Brain pericyte (primary cell): ENCODE results near the gene RNF169.
"Not testable (repeated sequence)": the region's sequence is repeated elsewhere in the genome, so short reads cannot be mapped to it uniquely, and the experiment has no call there.

Experiments
- DNase-seq: peaks from one replicate; pipeline ENCODE4 v3.0.0-alpha.2; 2012; ENCODE audit warnings: low read depth, low spot score

Gene RNF169

DNA sequence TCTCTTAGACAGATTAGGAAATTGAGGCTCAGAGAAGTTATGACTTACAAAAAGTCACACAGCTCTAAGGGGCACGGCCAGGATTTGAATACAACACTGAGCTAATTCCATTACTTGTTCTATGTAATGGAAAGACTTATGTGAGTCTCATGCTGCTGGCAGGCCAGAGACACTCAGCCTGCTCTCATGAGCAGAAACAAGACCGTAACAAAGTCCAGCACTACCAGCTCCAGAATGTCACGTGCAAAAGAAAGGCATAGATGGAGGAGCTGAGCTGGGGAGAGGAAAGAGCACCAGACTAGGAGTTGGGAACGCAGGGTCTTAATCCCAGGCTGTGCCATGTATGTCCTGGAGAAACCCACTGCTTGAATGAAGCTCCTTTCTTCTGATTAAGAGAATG lies 19.3 kb upstream of the RNF169 start:
- no peak for DNase-seq

DNA sequence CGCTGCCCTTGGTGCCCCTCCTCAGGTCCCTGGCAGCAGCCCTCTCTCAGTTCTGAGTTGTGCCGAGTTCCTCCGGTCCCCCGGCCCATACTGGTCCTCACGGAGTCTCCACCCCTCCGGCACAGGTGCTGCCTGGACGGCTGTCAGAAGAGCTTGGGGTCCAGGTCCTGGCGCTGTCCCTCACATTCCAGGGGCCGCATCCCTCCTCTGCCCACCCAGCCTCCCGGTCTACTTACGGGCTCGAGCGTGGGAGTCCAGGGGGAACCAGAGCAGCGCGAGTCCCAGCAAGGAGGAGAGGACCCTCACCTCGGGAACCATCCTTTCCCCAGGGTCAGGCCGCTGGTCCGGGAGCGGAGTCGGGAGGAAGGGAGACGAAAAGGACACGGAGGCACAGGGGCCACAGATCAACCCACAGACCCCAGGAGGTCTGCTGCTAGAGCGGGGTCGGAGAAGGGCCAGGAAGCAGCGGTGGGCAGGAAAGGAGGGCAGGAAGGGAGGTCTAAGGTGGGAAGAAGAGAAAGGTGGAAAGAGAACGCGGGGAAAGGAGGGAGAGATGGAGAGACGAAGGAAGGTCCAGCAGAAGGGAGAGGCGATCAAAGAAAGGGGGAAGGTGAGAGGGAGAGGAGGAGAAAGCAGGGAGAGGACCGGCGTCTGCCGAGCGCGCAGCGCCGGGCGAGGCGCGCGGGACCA lies 17.9 kb upstream of the RNF169 start:
- DNase-seq = no peak

DNA sequence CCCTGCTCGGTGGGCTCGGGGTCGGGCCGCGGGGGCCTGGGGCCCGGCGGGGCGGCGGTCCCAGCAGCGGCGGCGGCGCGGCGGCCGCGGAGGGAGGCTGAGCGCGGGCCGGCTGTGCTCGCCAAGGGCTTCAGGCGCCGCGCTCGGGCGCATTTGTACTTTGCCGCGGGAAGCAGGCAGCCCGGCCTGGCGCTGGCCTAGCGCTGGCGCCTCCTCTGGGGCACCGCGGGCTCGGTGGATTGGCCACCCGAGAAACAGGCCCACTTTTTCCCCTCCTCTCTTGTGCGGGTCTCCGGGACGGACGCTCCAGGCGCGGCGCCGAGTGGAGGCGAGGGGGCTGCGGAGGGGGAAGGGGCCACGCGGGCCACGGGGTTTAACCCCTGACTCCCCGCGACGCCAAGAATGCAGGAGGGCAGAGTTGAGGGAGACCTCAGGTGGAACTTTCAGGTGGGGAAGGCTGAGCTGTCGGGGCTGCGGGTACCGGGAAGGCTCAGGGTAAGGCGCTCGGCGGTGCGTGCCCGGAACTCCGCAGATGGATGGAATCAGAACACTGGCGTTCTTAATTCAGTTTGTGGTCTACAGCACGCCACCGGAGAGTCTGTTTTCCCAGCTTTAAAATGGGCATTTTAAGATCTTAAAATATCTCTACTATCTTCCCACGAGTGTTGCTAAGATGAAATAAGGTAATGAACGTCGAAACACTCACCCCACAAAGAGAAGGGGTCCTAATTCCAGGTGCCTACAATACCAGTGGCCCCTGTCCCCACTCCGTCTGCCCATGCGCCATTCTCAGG lies 17.2 kb upstream of the RNF169 start, which contains the start of gene CHRDL2:
Gene CHRDL2, minus strand, starts transcription at position 126 of the 794 bp plus-strand sequence. CDS start 538 bp downstream, outside the sequence.
- DNase-seq = no peak

DNA sequence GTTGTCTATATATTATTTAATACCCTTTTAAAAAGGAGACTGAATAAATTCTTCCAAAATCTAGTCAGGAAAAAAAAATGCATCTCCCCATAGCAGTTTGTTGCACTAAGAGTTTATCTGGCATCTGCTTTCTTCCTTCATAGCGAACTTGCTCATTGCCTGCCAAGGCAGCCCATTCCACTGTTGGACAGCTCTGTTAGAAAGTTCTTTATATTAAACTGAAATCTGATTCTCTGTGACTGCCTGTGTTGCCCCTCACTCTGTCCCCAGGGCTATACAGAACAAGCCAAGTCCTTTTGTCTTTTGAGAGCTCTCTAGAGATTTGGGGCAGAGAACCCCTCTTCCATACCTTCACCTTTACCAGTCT lies 14.1 kb upstream of the RNF169 start:
- DNase-seq = no peak

DNA sequence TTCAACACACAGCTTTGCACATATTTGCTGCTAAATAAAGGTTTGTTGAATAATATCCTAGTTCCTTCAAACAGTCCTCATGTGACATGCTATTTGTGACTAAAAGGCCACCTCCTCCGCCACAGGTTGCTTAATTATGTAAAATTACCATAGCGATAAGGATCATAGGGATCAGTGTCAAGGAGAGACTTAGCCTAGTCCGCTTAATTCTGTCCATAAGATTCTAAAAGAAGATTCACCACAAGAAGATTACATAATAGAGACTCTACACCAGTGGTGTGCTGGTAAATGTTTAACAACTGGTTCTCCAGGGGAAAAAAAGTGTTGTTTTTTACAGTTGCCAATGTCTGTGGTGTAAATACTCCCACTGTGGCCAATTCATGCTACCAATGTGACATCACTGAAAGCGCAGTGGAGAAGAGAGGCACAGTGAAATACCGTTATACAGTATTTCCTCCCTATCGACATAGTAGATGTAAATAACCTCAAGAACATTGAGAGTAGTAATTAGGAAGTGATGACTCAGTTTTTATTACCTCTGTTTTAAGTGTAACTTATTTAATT lies 13.2 kb upstream of the RNF169 start:
- DNase-seq = no peak

DNA sequence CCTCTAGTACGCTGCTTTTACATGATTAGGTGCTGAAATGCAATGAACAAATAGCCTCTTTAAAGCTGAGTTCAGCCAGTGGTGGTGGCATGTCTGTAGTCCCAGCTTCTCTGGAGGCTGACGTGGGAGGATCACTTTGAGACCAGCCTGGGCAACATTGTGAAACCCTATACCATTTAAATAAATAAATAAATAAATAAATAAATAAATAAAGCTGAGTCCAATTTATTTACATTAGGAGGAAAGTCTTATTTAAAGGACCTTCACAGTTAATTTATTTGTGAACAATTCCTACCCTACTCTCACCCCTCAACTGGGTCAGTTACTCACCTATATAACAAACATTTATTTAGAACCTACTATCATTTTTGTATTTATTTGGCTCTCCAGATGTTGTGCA lies 12.6 kb upstream of the RNF169 start:
- DNase-seq = no peak

DNA sequence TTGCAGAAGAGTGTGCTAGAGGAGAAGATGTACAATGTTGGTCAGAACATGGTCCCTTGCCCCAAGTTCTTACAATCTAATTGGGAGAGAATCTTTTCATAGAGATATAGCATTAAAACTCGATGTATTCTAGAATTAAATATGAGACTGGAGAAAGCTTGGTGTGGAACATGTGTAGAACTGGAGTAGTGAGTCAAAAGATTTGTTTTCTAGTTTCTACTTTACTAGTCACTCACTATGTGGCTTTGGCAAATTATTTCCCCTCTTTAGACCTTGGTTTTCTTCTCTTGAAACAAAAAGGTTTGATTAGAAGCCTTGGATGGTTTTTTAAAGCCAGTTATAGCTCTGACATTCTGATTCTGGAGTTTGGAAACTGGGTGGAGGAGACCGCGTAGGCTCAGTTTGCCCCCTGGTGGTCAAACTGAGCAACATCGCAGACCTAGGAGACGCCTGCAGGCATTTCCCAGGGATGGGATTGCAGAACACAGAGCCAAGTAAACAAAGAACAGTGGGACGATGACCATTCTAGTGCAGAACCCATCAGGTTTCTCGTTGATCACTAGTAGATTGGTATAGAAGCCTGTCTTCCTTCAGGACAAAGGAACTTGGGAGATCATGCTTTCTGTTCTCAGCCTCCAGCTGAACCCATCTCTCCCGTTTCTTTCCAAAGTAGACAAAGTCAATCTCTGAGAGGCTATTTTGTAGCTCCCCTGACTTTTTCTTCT lies 8.9 kb upstream of the RNF169 start:
- DNase-seq = no peak

DNA sequence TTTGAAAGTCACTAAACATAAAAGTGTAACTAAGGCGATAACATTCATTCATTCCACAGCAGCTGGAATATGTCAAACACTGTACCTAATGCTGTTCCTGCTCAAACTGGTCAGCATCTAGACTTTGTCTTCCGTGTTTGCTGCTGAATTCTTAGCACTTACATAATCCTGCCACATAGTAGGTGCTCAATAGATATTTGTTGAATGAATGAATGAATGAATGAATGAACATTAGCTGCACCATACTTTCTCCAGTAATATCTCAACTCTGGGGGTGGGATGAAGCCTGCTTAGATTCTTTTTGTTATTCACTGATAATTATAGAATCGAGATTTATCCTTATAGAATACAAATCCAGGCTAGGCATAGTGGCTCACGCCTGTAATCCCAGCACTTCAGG lies 6.6 kb upstream of the RNF169 start:
- no peak for DNase-seq

DNA sequence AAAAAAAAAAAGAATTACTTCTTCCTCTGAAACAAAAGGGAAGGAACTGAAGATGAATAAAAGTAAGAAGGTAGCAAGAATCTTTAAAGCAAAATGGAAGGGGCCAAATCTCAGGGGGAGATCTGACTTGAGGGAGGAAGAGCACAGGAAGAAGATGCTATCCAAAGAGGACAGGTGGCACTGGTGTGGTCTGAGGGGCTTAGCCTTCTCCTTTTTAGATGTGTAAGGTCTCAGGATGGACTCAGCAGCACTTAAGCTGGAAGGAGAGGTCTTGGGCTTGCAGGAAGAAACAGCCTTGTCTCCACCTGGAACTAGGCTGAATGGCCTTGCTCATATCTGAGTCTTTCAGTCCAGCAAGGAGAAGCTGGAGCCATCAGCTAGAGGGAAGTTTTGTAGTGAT lies 5.0 kb upstream of the RNF169 start:
- no peak for DNase-seq

DNA sequence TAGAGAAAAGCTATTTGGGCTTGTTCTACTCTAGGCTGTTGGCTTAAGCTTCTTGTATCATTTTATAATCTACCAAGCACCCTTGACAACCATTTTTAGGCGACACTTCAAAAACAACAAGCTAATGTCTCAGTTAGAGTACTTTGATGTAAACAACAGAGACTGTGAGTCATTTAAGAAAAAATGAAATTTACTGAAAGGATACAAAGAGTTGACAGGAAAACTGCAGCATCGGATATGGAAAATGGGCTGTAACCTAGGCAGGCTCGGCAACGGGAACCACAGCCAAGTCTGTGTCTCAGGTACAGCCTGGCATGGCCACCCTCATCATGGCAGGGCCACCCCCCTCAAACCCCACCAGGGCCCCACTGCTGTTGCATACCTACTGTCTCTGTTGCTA lies 4.4 kb upstream of the RNF169 start:
- no peak for DNase-seq

DNA sequence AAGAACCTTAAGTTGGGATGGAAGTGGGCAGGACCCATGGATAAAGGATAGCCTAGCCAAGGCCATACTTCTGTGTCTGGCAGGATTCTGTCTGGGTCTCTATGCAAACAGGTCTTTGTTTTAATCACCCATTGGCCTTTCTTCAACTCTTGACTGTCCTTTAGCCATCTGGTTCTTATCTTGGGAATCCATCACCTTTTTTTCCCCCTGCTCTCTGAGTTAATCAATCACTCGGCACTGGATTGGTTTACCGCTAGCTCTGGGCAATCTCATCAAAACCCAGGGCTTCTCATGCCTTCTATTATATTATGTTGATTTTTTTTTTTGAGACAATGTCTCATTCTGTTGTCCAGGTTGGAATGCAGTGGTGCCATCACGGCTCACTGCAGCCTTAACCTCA lies 1.8 kb upstream of the RNF169 start:
- DNase-seq = no peak

DNA sequence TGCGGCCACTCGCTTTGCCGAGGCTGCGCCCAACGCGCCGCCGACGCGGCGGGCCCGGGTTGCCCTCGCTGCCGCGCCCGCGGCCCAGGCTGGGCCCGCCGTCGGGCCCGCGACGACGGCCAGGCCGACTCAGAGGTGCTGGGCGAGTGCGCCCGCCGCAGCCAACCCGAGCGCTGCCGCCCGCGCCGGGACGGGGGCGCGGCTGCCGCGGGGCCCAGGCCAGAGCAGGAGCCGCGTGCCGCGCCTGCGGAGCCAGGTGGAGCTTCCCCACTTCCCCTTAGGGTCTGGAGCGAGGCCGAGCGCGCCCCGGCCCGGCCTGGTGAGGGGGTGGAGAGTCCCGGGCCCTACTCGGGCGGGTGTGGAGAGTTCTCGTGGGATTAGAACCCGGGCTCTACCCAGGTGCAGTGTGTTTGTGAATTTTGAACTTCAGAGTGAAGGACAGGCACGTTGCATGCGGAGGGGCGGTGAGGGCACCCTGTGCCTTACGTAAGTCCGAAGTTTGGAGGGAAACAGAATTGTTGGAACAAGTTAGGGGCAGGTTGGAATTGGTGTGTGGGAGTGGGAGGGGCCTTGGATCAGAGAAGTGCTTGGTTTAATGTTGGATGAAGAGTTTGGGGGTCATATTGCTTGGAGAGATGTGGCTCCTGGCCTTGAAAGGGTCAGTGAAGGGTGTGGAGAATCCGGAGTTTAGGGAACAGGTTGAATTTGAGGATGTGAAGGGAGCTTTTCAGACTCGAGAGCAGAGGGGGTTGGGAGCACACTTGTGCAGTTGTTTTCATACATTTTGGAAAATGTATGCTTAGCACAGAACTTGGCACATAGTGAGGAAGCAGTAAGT lies 697 bp downstream of the RNF169 start:
- no peak for DNase-seq

DNA sequence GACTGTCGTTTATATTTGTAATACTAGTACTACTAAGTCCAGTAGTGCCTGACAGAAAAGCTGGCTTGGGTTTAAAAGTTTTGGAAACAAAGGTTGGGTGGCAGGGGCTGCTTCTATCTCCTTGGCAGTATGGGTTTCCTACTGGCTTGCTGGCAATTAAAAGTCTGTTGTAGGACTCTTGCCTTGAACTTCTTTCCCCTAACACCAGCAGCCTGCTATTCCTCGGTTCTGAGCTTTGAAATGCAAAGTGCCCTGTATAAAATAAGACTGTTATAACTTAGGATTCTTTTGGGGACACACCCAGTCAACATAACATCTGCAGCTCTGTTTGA lies 1.3 kb downstream of the RNF169 start:
- DNase-seq = no peak

DNA sequence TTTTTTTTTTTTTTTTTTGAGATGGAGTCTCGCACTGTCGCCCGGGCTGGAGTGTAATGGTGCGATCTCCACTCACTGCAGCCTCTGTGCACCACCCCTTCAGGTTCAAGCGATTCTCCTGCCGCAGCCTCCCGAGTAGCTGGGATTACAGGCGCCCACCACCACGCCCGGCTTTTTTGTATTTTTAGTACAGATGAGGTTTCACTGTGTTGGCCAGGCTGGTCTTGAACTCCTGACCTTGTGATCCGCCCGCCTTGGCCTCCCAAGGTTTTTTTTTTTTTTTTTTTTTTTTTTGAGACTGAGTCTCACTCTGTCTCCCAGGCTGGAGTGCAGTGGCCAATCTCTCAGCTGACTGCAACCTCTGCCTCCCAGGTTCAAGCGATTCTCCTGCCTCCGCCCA lies 1.9 kb downstream of the RNF169 start:
- not testable (repeated sequence) for DNase-seq

DNA sequence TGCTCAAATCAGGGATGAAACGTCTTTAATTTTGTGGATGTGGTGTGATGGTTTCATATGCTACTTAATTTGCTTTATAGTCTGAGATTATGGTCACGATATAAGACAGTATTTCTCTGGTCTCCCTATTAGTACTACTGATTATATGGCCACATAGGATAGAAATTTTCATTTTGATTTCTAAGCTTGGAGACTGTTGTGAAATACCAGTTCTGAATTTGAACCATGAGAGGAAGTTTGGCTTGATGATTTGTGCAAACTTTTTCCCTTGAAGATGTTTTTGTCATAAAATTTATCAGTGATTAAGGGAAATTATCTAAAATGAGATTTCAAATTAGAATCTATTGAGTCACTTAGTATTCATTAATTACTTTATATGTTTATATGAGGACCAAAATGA lies 2.7 kb downstream of the RNF169 start:
- DNase-seq = no peak

DNA sequence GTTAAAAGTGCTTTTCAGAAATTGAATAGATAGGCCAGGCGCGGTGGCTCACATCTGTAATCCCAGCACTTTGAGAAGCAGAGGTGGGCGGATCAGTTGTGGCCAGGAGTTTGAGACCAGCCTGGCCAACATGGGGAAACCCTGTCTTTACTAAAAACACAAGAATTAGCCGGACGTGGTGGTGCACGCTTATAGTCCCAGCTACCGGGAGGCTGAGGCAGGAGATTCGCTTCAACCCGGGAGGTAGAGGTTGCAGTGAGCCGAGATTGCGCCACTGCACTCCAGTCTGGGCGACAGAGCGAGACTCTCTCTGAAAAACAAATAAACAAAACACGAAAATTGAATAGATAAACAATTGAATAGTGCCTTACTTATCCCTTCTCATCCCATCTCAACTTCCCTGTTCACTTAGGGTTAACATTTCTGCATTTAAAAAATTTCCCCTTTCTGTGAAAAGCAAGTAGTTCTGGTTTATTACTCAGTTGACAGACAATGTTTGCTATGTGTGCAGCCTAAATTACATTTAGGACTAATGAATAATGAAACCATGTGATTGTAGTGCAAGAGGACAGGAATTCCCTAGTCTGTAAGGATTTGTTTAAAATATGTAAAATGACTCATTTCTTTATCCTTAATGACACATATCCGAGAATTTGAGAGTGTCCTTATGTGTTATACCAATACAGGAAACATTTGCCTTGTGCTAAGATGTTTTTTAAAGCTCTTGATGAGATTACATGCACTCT lies 6.0 kb downstream of the RNF169 start:
- no peak for DNase-seq

DNA sequence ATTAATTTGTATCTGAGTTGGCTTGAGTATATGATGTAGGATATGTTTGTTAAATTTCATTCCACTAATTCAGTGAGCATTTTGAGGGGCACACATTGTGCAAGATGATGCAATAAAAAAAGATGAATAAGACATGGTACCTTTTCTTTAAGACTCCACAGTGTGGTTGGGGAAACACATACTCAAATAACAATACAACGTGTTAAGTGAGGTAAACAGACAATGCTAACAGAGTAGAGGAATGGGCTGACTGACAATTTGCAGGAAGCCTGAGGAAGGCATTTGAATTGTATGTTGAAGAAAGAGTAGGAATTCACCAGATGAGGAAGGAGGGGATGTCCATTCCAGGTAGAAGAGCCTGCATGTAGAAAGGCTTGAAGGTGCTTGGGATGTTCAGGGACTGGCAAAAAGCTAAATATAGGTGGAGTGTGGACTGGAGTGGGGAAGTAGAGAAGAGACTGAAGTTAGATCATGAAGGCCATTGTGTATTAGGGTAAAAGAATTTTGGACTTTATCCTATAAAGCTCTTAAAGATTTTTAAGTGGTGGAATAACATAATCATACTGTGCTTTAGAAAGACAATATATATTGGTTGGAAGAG lies 6.8 kb downstream of the RNF169 start:
- no peak for DNase-seq

DNA sequence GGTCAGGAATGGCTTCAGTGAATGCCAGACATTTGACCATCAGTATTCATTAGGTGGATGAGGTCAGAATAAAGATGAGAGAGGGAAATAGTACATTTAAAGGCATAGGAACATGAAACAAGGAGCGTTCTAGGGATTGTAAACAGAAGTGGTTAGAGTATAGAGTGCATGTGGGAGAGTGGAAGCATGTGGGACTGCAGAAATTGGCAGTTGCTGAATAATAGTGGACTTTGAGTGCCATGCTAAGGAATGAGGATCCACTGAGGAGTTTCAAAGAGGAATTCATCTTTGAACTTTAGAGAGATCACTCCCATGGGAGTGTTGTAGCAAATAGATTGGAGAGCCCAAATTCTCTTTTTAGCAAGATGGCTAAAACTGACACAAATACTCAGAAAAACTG lies 7.9 kb downstream of the RNF169 start:
- DNase-seq = no peak

DNA sequence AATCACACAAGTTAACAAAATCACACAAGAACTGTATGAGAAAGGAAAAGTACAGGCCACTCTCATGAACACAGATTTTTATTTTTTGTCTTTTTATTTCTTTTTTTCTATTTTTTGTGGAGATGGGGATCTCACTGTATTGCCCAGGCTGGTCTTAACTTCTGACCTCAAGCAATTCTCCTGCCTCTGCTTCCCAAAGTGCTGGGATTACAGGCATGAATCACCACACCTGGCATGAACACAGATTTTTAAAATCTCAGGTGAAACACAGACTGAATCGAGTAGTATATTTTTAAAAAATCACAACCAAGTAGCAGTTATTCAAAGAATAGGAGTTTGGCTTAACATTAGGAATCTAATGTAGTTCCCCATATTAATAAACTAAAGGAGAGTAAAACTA lies 18.3 kb downstream of the RNF169 start:
- DNase-seq = no peak

DNA sequence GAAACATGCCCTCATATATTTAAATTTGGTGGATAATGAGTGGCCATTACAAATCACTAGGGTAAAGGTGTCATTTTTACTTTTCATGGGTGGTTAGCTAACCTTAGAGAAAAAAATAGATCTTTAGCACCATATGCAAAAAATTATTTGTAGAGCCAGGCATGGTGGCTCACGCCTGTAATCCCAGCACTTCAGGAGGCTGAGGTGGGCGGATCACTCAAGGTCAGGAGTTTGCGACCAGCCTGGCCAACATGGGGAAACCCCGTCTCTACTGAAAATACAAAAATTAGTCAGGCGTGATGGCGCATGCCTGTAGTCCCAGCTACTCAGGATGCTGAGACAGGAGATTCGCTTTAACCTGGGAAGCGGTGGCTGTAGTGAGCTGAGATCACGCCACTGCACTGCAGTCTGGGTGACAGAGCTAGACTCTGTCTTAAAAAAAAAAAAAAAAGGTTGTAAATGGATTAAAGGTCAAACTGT lies 19.6 kb downstream of the RNF169 start:
- DNase-seq = not testable (repeated sequence)
